ENCODE data around the gene TMEM8B.

The TMEM8B gene, protein sequence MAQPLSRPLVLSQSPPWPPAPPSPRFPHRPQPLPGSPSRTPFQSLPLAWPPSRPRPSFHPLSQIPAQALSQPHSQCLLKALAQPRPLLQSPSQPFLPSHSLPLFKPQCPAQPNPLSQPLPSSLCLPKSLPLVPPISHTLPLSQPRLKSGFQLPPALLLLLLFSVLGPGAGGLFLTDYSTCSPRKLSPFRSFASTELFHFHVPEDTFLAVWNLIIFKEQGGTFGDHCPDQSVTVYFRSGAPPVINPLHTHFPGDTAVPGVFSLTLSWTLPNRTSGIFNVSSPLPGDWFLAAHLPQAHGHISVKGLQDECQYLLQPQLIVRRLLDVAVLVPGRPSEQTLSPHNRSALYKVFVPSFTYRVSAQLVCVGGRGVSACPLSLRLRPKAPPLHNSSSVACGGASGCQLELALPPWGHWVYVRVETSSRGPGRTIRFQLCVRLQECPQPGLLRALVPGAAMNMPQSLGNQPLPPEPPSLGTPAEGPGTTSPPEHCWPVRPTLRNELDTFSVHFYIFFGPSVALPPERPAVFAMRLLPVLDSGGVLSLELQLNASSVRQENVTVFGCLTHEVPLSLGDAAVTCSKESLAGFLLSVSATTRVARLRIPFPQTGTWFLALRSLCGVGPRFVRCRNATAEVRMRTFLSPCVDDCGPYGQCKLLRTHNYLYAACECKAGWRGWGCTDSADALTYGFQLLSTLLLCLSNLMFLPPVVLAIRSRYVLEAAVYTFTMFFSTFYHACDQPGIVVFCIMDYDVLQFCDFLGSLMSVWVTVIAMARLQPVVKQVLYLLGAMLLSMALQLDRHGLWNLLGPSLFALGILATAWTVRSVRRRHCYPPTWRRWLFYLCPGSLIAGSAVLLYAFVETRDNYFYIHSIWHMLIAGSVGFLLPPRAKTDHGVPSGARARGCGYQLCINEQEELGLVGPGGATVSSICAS

GRCh38 chr9:35829084-35829763 is at the start of gene TMEM8B:
Gene TMEM8B (plus strand): TSS chr9:35829228. CDS start chr9:35829448, 220 bp downstream.
- DNase-seq: peak; percentile 94 to 95

DNA sequence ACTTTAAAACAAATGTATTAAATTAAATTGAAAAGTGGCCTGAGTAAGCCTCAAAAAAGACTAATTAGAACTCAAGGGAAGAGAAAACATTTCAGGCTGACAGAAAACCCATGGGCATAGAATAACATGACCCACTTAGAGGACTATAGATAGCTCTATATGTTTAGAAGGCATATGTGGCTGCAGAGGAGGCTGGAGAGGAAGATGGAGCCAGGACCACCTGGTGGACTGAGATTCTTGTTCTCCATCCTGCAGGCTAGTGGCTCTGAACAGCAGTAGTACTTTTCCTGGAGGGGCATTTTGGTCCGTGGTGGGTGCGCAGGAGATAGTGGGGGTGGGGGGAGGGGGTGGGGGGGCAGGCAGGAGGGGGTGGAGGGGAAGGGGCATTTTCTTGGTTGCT is 48.0 kb upstream of the TMEM8B start:
- DNase-seq: no peak

- DNase-seq: no peak
These were observed 45.6 kb upstream of the TMEM8B start for GRCh38 chr9:35783418-35783817.

- DNase-seq: no peak
These were observed 39.5 kb upstream of the TMEM8B start for GRCh38 chr9:35789541-35789940.

DNA sequence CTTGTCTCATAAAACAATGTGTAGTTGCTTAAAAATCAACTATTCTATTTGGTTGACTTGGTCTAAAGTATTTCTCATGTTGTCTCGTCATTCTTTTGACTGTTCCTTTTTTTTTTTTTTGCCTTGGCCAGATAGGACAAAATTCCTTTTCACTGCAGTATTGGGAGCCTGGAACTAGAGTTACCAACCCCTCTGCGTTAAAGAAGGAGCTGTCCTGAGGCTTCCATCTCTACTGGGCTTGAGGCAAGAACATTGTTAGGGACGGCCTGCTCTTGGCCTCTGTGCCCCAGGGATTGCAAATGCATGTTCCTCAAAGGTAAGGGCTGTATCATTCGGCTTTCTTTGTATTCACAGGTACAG is 39.0 kb upstream of the TMEM8B start:
- DNase-seq: no peak

GRCh38 chr9:35790385-35791296 is 38.4 kb upstream of the TMEM8B start:
- peak; percentile 41 to 45 for DNase-seq

DNA sequence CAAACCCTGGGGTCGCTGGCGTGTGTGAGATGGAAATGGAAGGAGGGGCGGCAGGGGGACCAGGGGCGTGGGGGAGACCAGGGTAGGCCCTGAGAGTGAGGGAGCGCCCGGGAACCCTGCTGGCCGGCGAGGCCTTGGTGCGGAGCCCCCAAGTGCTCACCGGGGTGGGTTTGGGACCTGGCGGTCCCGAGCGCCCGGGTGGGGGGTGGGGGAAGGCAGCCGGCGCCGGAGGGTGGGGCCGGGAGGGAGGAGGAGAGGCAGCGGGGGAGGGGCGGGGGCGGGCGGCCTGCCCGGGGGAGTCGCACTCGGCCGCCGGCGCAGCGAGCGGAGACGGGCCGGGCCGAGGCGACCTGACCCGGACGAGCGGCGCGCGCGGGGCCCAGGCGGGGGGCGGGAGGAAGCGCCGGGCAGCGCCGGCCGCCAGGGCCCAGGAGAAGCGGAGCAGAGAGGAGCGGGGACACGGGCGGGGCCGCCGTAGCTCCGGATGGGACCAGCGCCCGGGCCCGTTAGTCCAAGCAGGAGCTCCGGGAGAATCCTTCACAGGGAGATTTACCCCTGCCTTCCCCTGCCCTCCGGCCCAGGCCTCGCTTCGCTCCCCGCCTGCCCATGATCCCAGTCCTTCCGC is 37.6 kb upstream of the TMEM8B start, which contains the start of gene NPR2:
NPR2 (plus strand) TSS at position 295 of the 625 bp plus-strand sequence. CDS start 818 bp downstream, outside the sequence.
- no peak for DNase-seq

DNA sequence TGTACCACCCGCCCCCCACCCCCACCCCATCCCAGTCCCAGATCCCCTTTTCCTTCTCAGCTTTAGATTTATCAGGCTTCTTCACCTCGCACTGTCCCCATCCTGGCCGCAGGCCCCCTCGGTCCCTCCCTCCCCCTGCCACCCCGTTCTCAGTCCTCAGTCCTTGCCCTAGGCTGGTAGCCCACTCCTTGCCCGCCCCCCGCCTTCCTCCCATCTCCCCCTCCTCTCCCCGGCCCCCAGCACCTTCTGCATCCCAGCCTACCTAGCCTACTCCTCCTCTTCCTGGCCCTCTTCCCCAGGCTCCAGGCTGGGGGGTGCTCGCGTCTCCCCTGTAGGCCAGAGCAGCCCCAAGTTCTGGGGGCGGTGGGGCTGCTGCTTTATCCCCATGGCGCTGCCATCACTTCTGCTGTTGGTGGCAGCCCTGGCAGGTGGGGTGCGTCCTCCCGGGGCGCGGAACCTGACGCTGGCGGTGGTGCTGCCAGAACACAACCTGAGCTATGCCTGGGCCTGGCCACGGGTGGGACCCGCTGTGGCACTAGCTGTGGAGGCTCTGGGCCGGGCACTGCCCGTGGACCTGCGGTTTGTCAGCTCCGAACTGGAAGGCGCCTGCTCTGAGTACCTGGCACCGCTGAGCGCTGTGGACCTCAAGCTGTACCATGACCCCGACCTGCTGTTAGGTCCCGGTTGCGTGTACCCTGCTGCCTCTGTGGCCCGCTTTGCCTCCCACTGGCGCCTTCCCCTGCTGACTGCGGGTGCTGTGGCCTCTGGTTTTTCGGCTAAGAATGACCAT is 36.8 kb upstream of the TMEM8B start:
- DNase-seq: no peak

DNA sequence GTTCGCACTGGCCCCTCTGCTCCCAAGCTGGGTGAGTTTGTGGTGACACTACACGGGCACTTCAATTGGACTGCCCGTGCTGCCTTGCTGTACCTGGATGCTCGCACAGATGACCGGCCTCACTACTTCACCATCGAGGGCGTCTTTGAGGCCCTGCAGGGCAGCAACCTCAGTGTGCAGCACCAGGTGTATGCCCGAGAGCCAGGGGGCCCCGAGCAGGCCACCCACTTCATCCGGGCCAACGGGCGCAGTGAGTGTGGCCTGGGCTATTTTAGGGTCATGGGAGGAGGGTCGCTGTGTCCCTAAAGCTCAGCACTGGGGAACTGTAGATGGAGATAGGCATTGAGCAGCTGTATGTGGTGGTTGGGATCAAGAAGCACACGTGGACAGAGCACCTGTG is 36.2 kb upstream of the TMEM8B start:
- DNase-seq: no peak

GRCh38 chr9:35793461-35793860 is 35.6 kb upstream of the TMEM8B start:
- DNase-seq: no peak

- no peak for DNase-seq
These were observed 33.3 kb upstream of the TMEM8B start for GRCh38 chr9:35795695-35796094.

- no peak for DNase-seq
These were observed 31.5 kb upstream of the TMEM8B start for GRCh38 chr9:35797311-35798109.

- peak in 1 of 2 experiments; percentile 12 for DNase-seq
These were observed 30.2 kb upstream of the TMEM8B start for GRCh38 chr9:35798658-35799374.

- DNase-seq: no peak
These were observed 28.5 kb upstream of the TMEM8B start for GRCh38 chr9:35800530-35800929.

DNA sequence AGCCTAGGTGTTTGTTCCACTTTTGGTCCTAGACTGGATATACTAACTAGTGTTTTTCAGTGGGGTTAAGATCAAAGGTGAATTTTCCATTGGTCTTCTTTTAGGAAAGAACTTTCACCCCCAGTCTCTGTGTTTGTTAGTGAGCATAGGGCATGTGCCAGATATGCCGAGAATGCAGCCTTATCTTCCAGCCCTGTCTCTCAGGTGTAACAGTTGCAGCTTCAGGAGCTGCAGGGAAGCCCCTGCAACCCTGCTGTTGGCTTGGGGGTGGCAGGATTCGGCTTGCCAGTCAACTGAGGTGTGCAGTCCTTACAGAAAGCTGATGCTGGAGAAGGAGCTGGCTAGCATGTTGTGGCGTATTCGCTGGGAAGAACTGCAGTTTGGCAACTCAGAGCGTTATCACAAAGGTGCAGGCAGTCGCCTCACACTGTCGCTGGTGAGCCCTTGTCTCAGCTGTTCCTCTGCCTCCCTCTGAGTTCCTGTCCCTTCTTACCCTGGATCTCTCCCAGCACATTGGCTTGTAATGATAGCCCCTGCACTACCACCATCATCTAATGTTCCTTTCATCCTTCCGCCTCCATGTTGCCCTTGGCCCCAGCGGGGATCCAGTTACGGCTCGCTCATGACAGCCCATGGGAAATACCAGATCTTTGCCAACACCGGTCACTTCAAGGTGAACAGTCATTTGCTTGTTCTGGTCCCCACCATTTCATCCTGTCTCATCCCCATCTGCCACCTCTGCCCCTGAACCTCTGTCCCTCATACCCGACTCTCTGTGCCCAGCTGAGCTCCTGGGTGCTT is 27.5 kb upstream of the TMEM8B start:
- no peak for DNase-seq

GRCh38 chr9:35806101-35806500 is 22.9 kb upstream of the TMEM8B start:
- no peak for DNase-seq

DNA sequence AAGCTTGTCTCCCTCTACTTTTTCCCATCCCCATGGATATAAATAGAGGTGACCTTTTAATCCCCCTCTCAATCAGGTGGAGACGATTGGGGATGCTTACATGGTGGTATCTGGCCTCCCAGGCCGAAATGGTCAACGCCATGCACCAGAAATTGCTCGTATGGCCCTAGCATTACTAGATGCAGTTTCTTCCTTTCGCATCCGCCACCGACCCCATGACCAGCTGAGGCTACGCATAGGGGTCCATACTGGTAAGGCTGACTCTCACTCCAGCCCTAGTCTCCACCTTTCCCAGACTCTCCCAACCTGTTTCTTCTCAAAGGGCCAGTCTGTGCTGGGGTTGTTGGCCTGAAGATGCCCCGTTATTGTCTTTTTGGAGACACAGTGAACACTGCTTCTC is 20.6 kb upstream of the TMEM8B start:
- DNase-seq: no peak

DNA sequence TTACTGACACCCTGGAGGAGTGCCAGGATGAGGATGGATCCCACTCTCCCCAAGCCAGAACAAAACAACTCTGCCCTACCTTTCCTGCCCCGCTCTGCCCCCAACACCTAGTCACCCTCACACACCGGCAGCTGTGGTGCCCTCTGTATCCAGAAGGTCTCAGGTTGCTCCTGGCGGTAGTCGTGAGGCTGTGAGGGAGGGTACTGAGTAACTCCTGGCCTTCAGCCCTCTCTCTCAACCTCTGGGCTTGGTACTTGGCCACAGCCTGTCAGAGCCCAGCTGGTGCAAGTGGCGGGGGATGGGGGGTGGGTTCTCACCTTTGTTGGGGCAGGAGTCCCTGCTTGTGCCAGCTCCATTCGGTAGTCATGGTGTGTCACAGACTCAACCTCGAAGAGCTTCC is 18.9 kb upstream of the TMEM8B start:
- no peak for DNase-seq
